GM18870 (cell line): ENCODE measurements around the gene ARID5B.
A peak's percentile ranks its signal among the peaks of the same experiment; 100 is the strongest.

Source experiments
- ATAC-seq: cut with Tn5 transposase; IDR thresholded peaks from one replicate; pipeline ENCODE4 v1.9.1; 2021; ENCODE audit warnings: moderate library complexity; ENCODE audit not compliant: unreplicated experiment

ARID5B gene

DNA sequence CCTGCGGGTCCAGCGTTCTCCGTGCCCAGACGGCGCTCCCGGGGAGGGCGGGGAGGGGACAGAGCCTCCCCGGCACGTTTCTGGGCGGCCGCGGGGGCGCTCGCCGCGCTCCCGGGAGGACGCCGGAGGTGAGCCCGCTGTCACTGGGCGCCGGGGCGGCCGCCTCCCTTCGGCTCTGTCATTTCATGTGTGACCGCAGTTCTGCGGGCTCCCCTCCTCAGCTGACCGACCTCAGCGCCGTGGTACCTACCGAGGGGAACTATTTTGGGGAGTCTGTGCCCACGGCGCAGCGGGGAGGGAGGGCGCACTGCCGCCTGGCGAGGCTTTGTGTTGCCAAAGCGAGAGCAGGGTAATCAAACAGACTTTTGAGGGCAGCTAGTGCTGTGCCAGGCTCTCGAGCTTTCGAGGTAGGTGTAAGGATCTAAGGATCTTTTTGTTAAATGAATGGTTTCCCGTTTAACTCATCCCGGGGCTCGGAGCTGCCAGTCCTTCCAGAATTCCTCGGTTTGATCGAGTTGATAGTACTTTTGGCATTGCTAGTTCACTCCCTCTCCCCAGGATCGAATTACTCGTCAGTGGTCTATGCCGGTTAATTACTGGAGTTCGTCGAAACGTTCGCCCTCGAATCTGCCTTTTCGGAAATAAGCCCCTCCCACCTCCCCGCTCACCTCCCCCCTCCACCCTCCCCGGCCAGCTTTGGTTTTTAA lies 1.9 kb downstream of the ARID5B start:
- ATAC-seq = peak; percentile 34

DNA sequence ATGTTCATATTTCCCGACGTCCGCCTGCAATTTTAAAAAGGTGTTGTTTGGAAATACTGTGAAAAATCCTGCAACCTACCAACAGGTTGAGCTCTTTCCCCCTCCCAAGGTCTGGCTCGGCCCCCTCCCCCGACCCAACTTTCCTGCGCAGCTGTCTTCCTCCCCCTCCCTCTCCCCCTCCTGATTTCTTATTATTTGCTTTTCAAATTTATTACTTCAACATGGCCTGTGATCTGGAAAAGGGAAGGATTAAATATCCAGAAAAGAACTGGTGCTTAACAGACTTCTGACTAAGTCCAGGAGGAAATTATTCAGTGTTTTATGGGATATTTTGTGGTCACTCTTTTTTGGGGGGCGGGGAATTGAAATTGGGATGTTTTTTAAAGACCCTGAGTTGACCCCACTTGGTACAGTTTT lies 2.4 kb downstream of the ARID5B start:
- no peak for ATAC-seq

DNA sequence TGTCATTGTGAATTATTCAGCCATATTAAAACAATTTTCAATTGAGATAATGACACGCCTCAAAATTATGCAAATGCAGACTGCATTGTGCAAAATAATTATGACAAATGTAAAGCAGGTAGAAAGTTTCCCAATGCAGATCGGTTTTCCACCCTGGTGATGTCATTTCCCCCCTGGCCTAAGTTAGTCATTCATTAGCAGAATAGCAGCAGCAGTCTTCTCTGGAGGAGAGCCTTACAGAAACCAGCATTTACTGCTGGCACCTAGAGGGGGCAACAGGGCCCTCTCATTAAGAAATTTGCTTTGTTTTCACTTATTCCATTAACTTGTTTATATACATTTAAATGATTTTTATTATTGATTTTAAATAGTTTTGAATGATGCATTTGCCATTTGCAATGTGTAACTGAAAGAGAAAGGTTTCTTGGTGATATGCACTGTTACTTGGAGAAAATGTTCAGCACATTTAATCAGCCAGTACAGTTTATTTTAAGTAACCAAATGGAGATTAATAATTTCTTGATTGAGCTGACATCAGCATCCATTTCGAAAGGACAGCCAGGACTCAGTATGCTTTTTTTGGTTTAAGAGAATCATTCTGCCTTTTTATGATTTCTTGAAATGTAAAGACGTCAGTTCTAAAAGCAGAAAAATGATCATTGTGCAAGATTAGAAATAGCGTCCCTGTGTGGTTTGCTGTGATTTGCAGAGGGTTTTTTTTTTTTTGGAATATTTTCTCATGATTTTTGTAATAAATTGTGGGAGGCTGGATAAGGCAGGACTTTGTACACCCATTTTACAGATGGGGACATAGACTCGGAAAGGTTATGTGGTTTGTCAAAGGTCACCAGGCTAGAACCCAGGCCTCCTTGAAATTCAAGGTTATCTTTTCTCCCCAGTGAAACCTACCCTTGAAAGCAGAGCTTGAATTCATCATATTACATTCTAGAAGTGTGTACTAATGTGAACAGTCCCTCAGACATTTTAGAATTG lies 3.5 kb downstream of the ARID5B start:
- peak; percentile 51 for ATAC-seq

DNA sequence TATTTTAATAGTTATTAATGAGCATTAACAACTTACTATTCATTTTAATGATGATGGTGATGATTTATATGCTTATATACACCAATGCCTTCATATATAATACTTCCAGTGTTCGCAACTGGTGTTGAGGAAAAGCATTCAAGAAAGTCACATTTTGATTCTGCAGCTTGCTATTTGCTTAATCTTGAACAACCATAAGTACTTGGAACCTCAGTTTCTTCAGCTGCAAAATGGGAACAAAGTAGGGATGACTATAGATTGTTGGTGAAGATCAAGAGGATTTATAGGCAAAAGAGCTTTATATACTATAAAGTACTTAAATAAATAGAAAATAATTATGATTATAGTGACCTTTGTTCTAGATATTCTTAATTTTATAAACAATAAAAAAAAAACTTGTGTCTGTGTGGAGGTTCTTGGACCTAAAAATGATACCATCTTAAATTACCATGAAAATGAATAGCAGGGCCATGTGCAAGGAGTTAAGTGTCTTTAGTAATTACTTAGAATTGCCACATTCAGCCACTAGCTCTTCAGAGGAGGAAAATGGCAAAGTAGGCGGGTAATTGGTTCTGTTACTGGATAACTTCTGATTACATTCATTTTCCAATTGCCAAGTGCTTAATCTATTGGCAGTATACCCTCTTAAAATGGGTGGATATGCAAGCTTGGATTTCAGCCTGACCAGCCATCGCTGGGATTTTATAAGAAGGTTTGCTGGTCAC lies 4.5 kb downstream of the ARID5B start:
- ATAC-seq = no peak

DNA sequence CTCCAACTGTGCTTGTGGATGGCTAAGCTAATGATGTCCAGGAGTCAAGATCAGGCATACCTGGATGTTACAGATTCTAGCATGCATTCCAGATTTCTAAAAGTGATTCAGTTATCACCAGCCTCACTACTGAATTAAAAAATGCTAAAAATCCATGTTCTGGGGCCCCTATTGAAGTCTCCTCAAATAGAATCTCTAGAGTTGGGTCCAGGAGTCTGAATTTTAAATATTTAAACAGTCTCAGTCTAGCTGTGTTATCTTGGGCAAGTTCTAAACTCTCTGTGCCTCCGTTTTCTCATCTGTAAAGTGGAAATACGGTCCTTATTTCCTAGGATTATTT lies 5.0 kb downstream of the ARID5B start:
- ATAC-seq = no peak

DNA sequence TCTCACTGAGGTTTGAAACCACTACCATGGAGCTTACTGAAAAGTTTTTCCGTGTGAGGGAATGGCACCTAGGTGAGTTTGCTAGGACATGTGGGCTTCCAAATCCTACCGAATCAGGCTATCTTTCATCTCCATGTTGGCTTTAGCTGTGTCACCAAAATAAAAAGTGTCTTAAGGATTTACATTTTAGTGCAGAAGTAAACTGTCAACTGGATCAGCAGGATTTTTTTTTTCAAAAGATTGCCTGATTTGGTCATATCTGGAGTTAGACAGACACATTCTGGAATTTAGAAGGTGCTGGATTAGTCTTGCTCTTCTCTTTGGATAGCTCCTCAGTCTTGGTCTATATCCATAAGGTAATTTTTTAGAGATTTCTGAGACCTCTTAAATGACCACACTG lies 5.5 kb downstream of the ARID5B start:
- ATAC-seq = no peak

DNA sequence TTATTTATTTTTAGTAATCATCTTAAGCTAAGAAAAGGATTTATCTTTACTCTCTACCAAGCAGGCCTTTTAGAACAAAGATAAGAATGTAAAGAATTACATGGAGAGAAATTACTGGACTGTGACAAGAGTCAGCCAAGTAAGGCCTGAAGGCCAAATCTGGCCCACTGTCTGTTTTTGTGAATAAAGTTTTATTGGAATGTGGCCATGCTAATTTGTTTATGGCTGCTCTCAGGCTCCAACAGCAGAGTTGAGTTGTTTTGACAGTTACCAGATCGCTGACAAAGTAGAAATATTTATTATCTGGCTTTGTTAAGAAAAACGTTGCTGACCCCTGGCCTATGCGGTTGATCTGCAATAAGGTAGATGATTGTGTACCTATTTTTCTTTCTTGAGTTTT lies 6.1 kb downstream of the ARID5B start:
- ATAC-seq = no peak

DNA sequence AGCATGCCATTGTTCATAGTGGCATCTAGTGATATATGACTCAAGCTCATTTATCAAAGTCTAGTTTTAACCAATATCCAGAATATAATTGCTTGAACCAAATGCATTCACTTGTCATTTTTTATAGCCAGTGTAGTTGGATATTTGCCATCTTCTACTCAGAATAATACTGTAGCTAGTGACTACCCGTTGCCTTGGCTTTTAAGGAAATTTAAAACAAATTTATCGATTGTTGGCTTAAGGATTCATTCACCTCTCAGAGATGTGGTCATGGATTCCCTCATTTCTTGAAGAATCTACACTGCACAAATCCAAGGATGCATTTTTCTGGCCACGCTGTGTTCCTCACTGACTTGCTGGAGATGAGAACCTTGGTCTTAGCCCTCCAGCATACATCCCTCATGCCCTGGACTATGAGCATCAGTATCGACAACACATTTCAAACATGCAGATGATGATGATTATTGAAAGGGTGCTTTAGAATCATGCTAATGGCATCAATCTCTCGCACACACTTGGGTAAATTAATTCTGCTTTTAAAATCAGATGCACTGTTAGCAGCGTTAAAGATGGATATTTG lies 8.8 kb downstream of the ARID5B start:
- no peak for ATAC-seq

DNA sequence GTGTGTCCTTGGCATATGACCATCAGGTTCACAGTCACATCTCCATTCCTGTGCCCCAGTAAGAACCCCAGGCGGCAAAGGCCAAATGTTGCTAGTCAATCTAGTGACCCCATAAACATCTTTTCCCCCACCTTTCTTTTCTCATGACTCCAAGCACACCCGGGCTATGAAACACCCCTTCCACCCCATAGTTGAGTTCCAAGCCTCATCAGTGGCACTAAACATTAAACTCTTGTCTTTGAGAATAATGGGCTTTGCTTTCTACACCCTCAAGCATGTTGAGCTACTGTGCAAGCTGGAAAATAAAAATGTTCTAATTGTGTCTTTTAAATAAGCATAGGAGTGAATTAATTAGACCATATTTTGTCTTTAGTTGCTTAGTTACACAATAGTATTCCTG lies 9.4 kb downstream of the ARID5B start:
- ATAC-seq = no peak

DNA sequence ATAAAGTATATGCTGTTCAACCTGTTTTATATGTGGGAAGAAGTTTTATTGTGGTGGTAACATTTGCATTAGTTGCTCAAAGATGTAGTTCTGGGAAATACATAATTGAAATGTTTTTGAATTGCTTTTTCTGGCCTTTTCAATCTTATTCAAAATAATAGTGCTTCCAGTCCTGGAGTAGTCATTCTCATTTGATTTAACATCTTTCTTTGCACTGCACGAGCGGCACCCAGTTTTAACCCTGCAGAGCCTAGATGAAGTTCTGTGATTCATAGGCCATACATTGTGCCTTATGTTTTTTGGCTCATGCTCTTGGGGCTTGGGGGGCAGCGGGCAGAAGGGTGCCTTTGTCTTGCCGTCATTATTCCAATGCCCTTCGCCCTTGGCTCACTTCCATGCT lies 9.9 kb downstream of the ARID5B start:
- no peak for ATAC-seq

DNA sequence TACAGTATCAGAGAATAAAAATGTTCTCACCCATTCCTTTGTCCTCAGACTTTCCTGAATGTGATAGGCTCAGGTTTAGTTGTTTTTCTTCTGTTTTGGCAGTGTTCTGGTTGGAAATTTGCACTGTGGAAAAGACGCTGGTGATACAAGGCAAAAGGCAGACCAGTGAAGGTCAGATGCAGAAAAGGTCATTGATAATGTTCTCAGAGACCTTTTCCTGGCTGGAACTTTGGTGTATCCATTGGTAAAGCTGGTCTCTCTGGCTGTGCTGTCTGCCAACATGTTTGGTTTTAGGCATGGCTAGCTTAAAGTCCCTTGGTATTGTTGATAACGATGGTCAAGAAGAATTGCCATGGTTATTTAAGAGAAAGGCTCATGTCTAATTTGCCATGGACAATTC lies 11.5 kb downstream of the ARID5B start:
- no peak for ATAC-seq

DNA sequence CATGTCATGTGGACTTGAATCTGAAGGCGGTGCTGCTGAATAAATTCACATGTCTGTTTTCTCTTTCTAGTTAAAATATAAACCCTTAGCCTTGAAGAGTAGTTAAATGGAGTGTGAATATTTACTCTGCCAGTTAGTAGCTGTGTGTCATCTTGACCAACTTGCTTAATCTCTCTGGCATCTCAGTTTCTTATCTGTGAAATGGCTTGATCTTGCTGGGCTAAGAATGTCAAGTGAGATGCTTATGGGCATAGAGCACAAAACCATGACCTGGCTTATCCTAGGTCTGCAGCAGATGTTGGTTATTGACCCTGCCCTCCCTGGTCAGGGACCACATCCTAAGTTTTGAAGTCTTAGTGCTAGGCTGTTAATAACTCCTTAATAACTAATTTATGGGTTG lies 16.6 kb downstream of the ARID5B start:
- no peak for ATAC-seq

DNA sequence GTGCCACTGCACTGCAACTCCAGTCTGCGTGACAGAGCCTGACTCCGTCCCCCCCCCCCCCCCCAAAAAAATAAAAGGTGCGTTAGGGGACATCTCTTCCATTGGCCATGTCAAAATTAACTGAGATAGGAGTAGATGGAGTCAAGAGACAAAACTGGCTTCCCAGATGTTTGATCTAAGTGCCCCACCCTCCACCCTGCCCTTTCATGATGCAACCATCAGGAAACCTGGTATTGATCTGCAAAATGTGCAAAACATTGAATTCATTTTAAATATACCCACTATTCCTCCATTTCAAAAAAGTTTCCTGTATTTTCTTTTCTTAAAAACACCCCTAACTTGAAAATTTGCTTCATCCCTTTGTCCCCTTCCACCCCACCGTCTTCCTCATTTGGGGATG lies 17.5 kb downstream of the ARID5B start:
- no peak for ATAC-seq

DNA sequence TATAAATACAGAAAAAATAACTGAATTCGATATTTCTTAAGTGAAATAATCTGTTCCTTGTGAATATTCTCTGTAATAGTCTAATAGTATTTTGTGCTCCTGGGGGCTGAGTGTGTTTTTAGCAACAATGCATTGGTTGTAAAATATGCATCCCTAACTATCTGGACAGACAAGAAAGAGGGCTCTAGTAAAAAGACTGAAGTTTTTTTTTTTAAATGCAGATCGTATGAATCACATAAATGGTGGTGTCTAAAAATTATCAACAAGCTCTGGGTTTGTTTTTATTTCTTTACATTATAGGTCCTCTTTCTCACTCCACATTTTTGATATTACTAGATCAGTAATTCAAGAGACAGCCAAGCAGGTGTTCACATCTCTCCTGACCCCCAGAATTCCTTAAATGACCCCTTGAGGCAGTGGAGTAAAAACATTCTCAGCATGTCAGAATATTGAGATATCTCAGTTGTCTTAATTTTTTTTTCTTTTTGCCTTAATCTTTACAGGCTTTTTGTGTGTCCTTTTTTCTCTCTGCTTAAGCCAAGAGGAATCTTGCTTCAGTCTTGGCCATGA lies 18.2 kb downstream of the ARID5B start:
- no peak for ATAC-seq

DNA sequence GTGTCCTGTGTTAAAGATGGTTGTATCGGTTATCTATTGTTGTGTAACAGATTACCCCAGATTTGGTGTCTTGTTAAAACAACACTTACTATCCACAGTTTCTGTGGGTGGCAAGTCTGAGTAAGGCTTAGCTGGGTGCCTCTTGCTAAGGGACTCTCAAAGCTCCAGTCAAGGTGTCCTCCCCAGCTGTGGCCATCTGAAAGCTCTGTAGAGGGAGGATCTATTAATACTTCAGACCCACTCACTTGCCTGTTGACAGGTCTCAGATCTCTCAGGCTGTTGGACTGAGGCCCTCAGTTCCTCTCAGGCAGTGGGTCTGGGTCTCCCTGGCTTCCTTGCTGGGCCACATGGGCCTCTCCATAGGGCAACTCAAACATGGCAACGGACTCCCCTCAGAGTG lies 19.6 kb downstream of the ARID5B start:
- no peak for ATAC-seq

DNA sequence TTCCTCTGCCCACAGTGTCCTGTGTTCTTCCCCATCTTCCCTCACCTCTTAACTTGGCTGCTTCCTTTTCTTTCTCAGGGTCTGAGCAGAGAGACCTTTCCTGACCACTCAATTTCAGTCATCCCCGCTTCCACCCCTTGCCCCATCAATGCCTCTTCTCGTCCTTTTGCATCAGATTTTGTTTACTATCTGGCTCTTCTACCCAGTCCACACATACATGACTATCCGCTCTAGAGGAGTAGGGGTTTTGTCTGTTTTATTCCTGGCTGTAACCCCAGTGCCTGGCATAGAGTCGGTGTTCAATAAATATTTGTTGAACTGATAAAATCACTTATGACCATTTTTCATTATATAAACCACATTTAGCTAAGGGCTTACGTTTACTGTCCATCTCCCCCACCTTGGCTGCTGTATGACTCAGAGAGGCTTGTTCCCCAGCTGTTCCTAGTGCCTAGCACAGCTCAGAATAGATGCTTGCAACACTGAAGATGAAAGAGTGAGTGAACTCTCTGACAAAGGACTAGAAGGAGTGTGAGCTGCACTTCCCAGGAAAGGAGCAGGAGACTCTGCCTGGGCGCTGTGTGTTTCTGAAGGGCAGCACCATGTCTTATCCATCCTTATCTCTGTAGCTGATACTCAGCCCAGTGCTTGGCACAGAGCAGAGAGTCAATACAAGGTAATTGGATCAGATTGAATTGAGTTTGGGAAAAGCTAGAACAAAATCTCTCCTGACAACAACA lies 21.9 kb downstream of the ARID5B start:
- ATAC-seq = no peak

DNA sequence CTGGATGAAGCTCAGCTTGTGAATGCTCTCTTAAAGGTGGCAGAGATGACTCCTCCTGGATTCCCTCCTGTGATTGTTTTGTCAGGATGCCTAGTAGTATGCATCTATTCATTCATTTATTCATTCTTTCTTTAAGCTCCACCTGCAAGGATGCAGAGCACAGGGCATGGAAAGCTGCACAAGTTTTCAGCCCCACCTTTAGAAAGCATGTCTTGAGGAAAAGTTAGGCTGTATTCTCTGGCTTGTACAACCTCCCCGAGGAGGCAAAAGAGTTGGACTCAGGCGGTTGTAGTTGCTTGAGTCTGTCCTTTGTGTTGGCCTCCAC lies 22.4 kb downstream of the ARID5B start:
- no peak for ATAC-seq

DNA sequence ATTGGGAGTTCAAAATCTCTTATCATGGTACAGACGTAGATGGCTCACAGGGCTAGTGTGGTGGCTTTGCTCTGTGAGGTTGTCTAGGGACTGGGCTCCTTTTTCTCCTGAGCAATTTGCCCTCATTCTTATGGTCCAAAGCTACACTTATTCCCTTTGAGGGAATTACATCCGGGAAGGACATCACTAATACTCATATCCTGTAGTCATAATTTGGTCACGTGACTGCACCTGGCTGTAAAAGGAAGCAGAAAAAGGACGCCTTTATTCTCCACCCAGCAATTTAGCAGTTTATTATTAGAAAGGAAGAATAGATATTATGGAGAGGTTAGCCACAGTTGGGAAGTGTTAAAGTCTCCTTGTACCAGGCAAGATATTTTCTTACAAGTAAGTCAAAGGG lies 28.1 kb downstream of the ARID5B start:
- ATAC-seq = no peak

DNA sequence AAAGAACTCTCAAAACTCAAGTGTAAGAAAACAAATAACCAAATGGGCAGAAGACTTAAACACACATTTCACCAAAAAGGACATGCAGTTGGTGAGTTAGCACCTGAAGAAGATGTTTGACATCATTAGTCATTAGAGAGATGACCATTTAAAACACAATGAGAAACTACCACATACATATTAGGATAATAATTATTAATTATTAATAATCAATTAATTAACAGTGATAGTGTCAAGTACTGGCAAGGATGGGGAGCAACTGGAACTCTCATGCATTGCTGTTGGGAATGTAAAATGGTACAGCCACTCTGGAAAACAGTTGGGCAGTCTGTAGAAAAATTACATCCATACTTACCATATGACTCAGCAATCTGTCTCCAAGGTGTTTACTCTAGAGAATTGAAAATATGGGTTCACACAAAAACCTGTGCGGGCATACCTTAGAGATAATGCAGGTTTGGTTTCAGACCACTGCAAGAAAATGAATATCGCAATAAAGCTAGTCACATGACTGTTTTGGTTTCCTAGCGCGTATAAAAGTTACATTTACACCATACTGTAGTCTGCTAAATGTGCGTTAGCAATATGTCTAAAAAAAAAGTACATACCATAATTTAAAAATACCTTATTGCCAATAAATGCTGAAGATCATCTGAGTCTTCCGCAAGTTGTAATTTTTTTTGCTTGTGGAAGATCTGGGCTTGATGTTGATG lies 30.3 kb downstream of the ARID5B start:
- ATAC-seq = no peak
